ENCODE data around the gene PDHX. TPM values are rescaled to one million over a fixed set of nuclear protein-coding genes. Genes with fewer than 3 reads are reported as not detected.
"Not testable (repeated sequence)": the region's sequence is repeated elsewhere in the genome, so short reads cannot be mapped to it uniquely, and the experiment has no call there.

The PDHX gene
- total RNA-seq, 1 donor from 2014 or later, result 44.0 TPM

GRCh38 chr11:34893416-34893815, 23.0 kb upstream of the PDHX start:
- peaks cover 13% of the 10 kb centered on the region for H3K9me3 Mint-ChIP-seq (ENCODE audit: unreplicated experiment)
- DNase-seq (ENCODE audit: low read depth) (no peak), FAIRE-seq (no peak)
- Histone ChIP-seq H3K36me3 (ENCODE audit: insufficient read depth, low read length) (no peaks in the 10 kb centered on the region), H3K4me1 (ENCODE audit: insufficient read depth, low read length) (no peaks in the 10 kb centered on the region), H3K27ac (ENCODE audit: low read depth, low read length) (no peak overlapping the region), H3K4me2 (ENCODE audit: low read length) (no peak overlapping the region), H3K79me2 (ENCODE audit: insufficient read depth, low read length) (peaks cover 6% of the 10 kb centered on the region), H4K20me1 (ENCODE audit: insufficient read depth, low read length) (no peaks in the 10 kb centered on the region), H3K4me3 (ENCODE audit: insufficient read depth, low read depth, low read length) (no peak overlapping the region), H3K9me3 (ENCODE audit: insufficient read depth, low read depth, low read length) (no peaks in the 10 kb centered on the region), H2AFZ (ENCODE audit: low read depth, low read length) (no peak overlapping the region), H3K9ac (ENCODE audit: low read length) (no peak overlapping the region), H3K27me3 (ENCODE audit: insufficient read depth, low read length) (no peaks in the 10 kb centered on the region)
- H3K27ac Mint-ChIP-seq (ENCODE audit: unreplicated experiment), result no peak overlapping the region
- H3K4me1 Mint-ChIP-seq (ENCODE audit: low read depth, unreplicated experiment), result no peaks in the 10 kb centered on the region
- no peaks in the 10 kb centered on the region for H3K27me3 Mint-ChIP-seq (ENCODE audit: low read depth, unreplicated experiment)
- peaks cover 10% of the 10 kb centered on the region for H3K36me3 Mint-ChIP-seq (ENCODE audit: low read depth, unreplicated experiment)
- no peak overlapping the region for H3K4me3 Mint-ChIP-seq (ENCODE audit: unreplicated experiment)
- no peak for TF ChIP-seq EZH2 (IDR thresholded peaks at IDR 0.05; ENCODE audit: insufficient read depth, low read length)
- no peak for TF ChIP-seq CTCF (IDR thresholded peaks at IDR 0.05; ENCODE audit: insufficient read depth, low read depth, low read length)

- H3K4me1 Mint-ChIP-seq (ENCODE audit: low read depth, unreplicated experiment); H3K27ac ChIP-seq (ENCODE audit: low read depth, low read length); H3K79me2 ChIP-seq (ENCODE audit: insufficient read depth, low read length); H3K36me3 ChIP-seq (ENCODE audit: insufficient read depth, low read length); H3K27ac Mint-ChIP-seq (ENCODE audit: unreplicated experiment); H3K27me3 ChIP-seq (ENCODE audit: insufficient read depth, low read length); FAIRE-seq; H3K9ac ChIP-seq (ENCODE audit: low read length); H3K4me3 ChIP-seq (ENCODE audit: insufficient read depth, low read depth, low read length); DNase-seq (ENCODE audit: low read depth); H2AFZ ChIP-seq (ENCODE audit: low read depth, low read length); H3K4me3 Mint-ChIP-seq (ENCODE audit: unreplicated experiment); H3K4me1 ChIP-seq (ENCODE audit: insufficient read depth, low read length); H3K4me2 ChIP-seq (ENCODE audit: low read length); H3K27me3 Mint-ChIP-seq (ENCODE audit: low read depth, unreplicated experiment); H4K20me1 ChIP-seq (ENCODE audit: insufficient read depth, low read length): not testable (repeated sequence)
- Mint-ChIP-seq H3K36me3 (ENCODE audit: low read depth, unreplicated experiment) (peaks cover 22% of the 10 kb centered on the region), H3K9me3 (ENCODE audit: unreplicated experiment) (peaks cover 31% of the 10 kb centered on the region)
- H3K9me3 ChIP-seq (ENCODE audit: insufficient read depth, low read depth, low read length), result peaks cover 11% of the 10 kb centered on the region
These were observed 20.2 kb upstream of the PDHX start for GRCh38 chr11:34896191-34896590.

GRCh38 chr11:34897171-34897870, 19.1 kb upstream of the PDHX start:
- H3K4me3 ChIP-seq (ENCODE audit: insufficient read depth, low read depth, low read length), result no peak overlapping the region
- H3K9ac ChIP-seq (ENCODE audit: low read length), result no peak overlapping the region
- no peaks in the 10 kb centered on the region for H3K36me3 ChIP-seq (ENCODE audit: insufficient read depth, low read length)
- Mint-ChIP-seq H3K36me3 (ENCODE audit: low read depth, unreplicated experiment) (peaks cover 28% of the 10 kb centered on the region), H3K4me3 (ENCODE audit: unreplicated experiment) (no peak overlapping the region), H3K9me3 (ENCODE audit: unreplicated experiment) (peaks cover 31% of the 10 kb centered on the region), H3K4me1 (ENCODE audit: low read depth, unreplicated experiment) (no peaks in the 10 kb centered on the region), H3K27ac (ENCODE audit: unreplicated experiment) (no peak overlapping the region), H3K27me3 (ENCODE audit: low read depth, unreplicated experiment) (no peaks in the 10 kb centered on the region)
- H3K79me2 ChIP-seq (ENCODE audit: insufficient read depth, low read length), result peaks cover 12% of the 10 kb centered on the region
- H4K20me1 ChIP-seq (ENCODE audit: insufficient read depth, low read length), result no peaks in the 10 kb centered on the region
- FAIRE-seq, result no peak
- DNase-seq (ENCODE audit: low read depth), result no peak
- H3K27ac ChIP-seq (ENCODE audit: low read depth, low read length), result no peak overlapping the region
- peaks cover 12% of the 10 kb centered on the region for H3K9me3 ChIP-seq (ENCODE audit: insufficient read depth, low read depth, low read length)
- H3K27me3 ChIP-seq (ENCODE audit: insufficient read depth, low read length), result no peaks in the 10 kb centered on the region
- H3K4me1 ChIP-seq (ENCODE audit: insufficient read depth, low read length), result no peaks in the 10 kb centered on the region
- no peak overlapping the region for H3K4me2 ChIP-seq (ENCODE audit: low read length)
- H2AFZ ChIP-seq (ENCODE audit: low read depth, low read length), result no peak overlapping the region
- TF ChIP-seq CTCF (IDR thresholded peaks at IDR 0.05; ENCODE audit: insufficient read depth, low read depth, low read length), result no peak
- TF ChIP-seq EZH2 (IDR thresholded peaks at IDR 0.05; ENCODE audit: insufficient read depth, low read length), result no peak
